GM12892 (cell line): ENCODE measurements around the gene ITGB7.

ENCODE experiments used
- POLR2A ChIP-seq: IDR thresholded peaks from 2 replicates; pipeline ENCODE4 v1.6.1; 2011; ENCODE audit warnings: low read depth, low read length, control low read depth
- POLR2AphosphoS5 ChIP-seq: IDR thresholded peaks from 2 replicates; pipeline ENCODE4 v1.6.1; 2011; ENCODE audit warnings: low read depth, low read length, control low read depth
- TAF1 ChIP-seq: IDR thresholded peaks from 2 replicates; pipeline ENCODE4 v1.6.1; 2011; ENCODE audit warnings: low read depth, mild to moderate bottlenecking, control low read depth, low read length, borderline replicate concordance

- TF ChIP-seq POLR2A (no peak), POLR2AphosphoS5 (no peak), TAF1 (no peak)
Measured at GRCh38 chr12:53232646-53233461, 25.8 kb upstream of the ITGB7 start.
